Stomach (tissue), 9 donors: ENCODE measurements around the gene AKAP12. TPM values are rescaled to one million over a fixed set of nuclear protein-coding genes. Genes with fewer than 3 reads are reported as not detected.
A peak's percentile ranks its signal among the peaks of the same experiment; 100 is the strongest.

Source experiments
- DNase-seq, 2 donors: peaks; one replicate each; pipeline versions ENCODE4 v3.0.0 to v3.0.0-alpha.2; 2013 to 2019
- H3K27ac ChIP-seq, 5 donors: fragments of 200-600 bp in 4 of 5; sonication (generic) in 4 of 5; one replicate each; pipeline ENCODE4 v1.5.1; 2013 to 2019; ENCODE audit warnings: mild to moderate bottlenecking in 1 of 5, moderate library complexity in 1 of 5
- H3K27me3 ChIP-seq, 3 donors: fragments of 200-600 bp; sonication (generic); one replicate each; pipeline ENCODE4 v1.5.1; 2017 to 2019; ENCODE audit warnings: mixed run types in 1 of 3
- H3K36me3 ChIP-seq, 4 donors: fragments of 200-600 bp; sonication (generic); 1 replicate in 3 of 4; 2 replicates in 1 of 4; pipeline ENCODE4 v1.5.1; 2016 to 2019
- H3K4me1 ChIP-seq, 4 donors: fragments of 200-600 bp; sonication (generic); one replicate each; pipeline ENCODE4 v1.5.1; 2016 to 2019
- H3K4me3 ChIP-seq, 4 donors: fragments of 200-600 bp; sonication (generic) in 3 of 4; one replicate each; pipeline ENCODE4 v1.5.1; 2016 to 2019; ENCODE audit warnings: mild to moderate bottlenecking in 1 of 4
- H3K9me3 ChIP-seq, 4 donors: fragments of 200-600 bp; sonication (generic); one replicate each; pipeline ENCODE4 v1.5.1; 2016 to 2019
- EP300 ChIP-seq: sonication (generic); formaldehyde crosslinking; IDR thresholded peaks from one replicate; pipeline ENCODE4 v1.6.1; 2017; ENCODE audit warnings: antibody characterized with exemption
- POLR2A ChIP-seq, 4 donors: fragments of 450-650 bp; IDR thresholded peaks; one replicate each; pipeline ENCODE4 v1.6.1; 2016; ENCODE audit warnings: antibody characterized with exemption in 4 of 4, control low read depth in 2 of 4, mild to moderate bottlenecking in 1 of 4, moderate library complexity in 1 of 4
- POLR2AphosphoS5 ChIP-seq, 3 donors: sonication (generic); formaldehyde crosslinking; IDR thresholded peaks; one replicate each; pipeline ENCODE4 v1.6.1; 2016; ENCODE audit warnings: antibody characterized with exemption in 3 of 3
- WGBS, 5 donors: extraction: QIAGEN DNeasy Blood & Tissue Kit in 3 of 5; methylation state at CpG; one replicate each; pipeline versions ENCODE4 v1.1.5 to v1.1.7; 2013 to 2018; 5-methylcytosine and 5-hydroxymethylcytosine counted together
- intact Hi-C: fragments of 100-400 bp; cut with DNase I; formaldehyde crosslinking; loops from one replicate; pipeline ENCODE4 v1.15.1; 2023; ENCODE audit warnings: low total_unique reads
- polyA plus RNA-seq, 3 donors: library from polyadenylated mRNA; stranded (reverse); fragments of 200-250 nt; gene quantifications; one replicate each; pipeline ENCODE4 v1.2.3, GENCODE V29; 2013
- total RNA-seq, 5 donors: library from RNA; depleted of rRNA; stranded (reverse); fragments of >200 nt; gene quantifications; one replicate each; pipeline versions ENCODE4 v1.1.0 to v1.2.3, GENCODE V29; 2014 to 2016
- TF ChIP-seq, protein P1 (sequence below), 7 experiments: fragments of 450-650 bp in 4 of 7; fragments of 200-600 bp in 3 of 7; sonication (generic) in 3 of 7; IDR thresholded peaks; one replicate each; pipeline ENCODE4 v1.5.1; 2016 to 2019; ENCODE audit warnings: antibody characterized with exemption in 7 of 7, control low read depth in 2 of 7, mild to moderate bottlenecking in 1 of 7
- donor health status: healthy with polysubstance abuse.
- donor health status: Bipolar disorder and iron deficiency.
- donor health status: healthy.

AKAP12 gene
- total and polyA plus RNA-seq, 8 donors: 4.2 to 110 (median 35.0) TPM

DNA sequence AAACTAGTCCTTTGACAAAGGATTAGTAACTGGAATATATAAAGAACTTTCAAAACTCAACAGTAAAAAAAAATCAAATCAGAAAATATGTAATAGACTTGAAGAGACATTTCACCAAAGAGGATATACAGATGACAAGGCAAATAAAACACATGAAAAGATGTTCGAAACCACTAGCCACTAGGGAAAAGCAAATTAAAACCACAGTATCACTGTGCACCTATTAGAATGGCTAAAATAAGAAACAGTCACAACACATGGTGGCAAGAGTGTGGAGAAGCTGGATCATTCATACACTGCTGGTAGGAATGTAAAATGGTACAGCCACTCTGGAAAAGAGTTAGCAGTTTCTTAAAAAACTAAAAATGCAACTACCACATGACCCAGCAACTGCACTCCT, 136.7 kb downstream of the AKAP12 start:
- Histone ChIP-seq H3K36me3 (peaks cover 2 to 18% (median 15%) of the 10 kb centered on the region in 4 donors), H3K27me3 (no peaks in the 10 kb centered on the region), H3K4me3 (no peak overlapping the region), H3K4me1 (peaks cover 0 to 21% (median 12%) of the 10 kb centered on the region in 4 donors), H3K27ac (no peak overlapping the region), H3K9me3 (no peaks in the 10 kb centered on the region)
- intact Hi-C loops: no loop called here
- TF ChIP-seq, protein P1, sequence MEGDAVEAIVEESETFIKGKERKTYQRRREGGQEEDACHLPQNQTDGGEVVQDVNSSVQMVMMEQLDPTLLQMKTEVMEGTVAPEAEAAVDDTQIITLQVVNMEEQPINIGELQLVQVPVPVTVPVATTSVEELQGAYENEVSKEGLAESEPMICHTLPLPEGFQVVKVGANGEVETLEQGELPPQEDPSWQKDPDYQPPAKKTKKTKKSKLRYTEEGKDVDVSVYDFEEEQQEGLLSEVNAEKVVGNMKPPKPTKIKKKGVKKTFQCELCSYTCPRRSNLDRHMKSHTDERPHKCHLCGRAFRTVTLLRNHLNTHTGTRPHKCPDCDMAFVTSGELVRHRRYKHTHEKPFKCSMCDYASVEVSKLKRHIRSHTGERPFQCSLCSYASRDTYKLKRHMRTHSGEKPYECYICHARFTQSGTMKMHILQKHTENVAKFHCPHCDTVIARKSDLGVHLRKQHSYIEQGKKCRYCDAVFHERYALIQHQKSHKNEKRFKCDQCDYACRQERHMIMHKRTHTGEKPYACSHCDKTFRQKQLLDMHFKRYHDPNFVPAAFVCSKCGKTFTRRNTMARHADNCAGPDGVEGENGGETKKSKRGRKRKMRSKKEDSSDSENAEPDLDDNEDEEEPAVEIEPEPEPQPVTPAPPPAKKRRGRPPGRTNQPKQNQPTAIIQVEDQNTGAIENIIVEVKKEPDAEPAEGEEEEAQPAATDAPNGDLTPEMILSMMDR (IDR thresholded peaks at IDR 0.05): no peak
- no peak for TF ChIP-seq EP300
- TF ChIP-seq POLR2A (IDR thresholded peaks at IDR 0.05): no peak
- TF ChIP-seq POLR2AphosphoS5 (IDR thresholded peaks at IDR 0.05): no peak
- WGBS, 5 donors: 81 to 91% (median 82%) methylated on average over 1 of the region's 1 CpG
- no peak for DNase-seq

- no peaks in the 10 kb centered on the region for H3K27me3 ChIP-seq
- TF ChIP-seq, protein P1 (IDR thresholded peaks at IDR 0.05): no peak
- TF ChIP-seq EP300: no peak
- no peaks in the 10 kb centered on the region for H3K9me3 ChIP-seq
- peaks cover 0 to 21% (median 12%) of the 10 kb centered on the region in 4 donors for H3K4me1 ChIP-seq
- intact Hi-C loops: no loop called here
- H3K36me3 ChIP-seq: peaks cover 0 to 11% (median 8%) of the 10 kb centered on the region in 4 donors
- H3K4me3 ChIP-seq: no peak overlapping the region
- 67 to 85% (median 79%) methylated on average over 3 of the region's 3 CpGs for WGBS, 5 donors
- no peak overlapping the region for H3K27ac ChIP-seq
- DNase-seq: no peak
Measured at GRCh38 chr6:151377095-151377494, 137.3 kb downstream of the AKAP12 start.

GRCh38 chr6:151379933-151380847, 140.4 kb downstream of the AKAP12 start:
- 73 to 89% (median 84%) methylated on average over 14 of the region's 14 CpGs for WGBS, 5 donors
- intact Hi-C loops: no loop called here
- Histone ChIP-seq H3K36me3 (peaks cover 0 to 4% (median 0%) of the 10 kb centered on the region in 4 donors), H3K9me3 (no peaks in the 10 kb centered on the region), H3K27ac (peak overlapping the region; percentile 2 to 65 (median 46)), H3K4me1 (peaks cover 0 to 26% (median 14%) of the 10 kb centered on the region in 4 donors), H3K27me3 (no peaks in the 10 kb centered on the region), H3K4me3 (peak overlapping the region in 1 of 4 donors; percentile 1)
- TF ChIP-seq EP300: no peak
- TF ChIP-seq, protein P1 (IDR thresholded peaks at IDR 0.05): no peak
- no peak for TF ChIP-seq POLR2A (IDR thresholded peaks at IDR 0.05)
- TF ChIP-seq POLR2AphosphoS5 (IDR thresholded peaks at IDR 0.05): no peak
- DNase-seq: no peak

DNA sequence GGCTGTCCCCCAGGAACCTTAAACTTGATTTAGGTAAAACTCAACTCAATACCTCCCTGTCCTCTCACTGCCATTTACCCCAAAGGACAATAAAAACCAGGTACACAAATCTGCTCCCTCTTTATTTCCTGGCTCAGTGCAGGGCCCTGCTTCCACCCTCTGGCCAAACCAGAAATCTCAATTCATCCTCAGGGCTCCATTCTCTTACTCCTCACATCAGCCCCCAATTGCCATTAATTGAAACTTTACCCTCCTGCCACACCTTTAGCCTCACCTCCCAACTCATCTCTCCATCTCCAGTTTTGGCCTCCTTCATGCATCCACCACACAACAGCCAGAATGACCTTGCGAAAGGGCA, 141.1 kb downstream of the AKAP12 start:
- peak overlapping the region in 3 of 5 donors; percentile 41 to 65 (median 46) for H3K27ac ChIP-seq
- H3K36me3 ChIP-seq: peaks cover 0 to 4% (median 0%) of the 10 kb centered on the region in 4 donors
- TF ChIP-seq POLR2AphosphoS5 (IDR thresholded peaks at IDR 0.05) (no peak), EP300 (no peak), POLR2A (IDR thresholded peaks at IDR 0.05) (no peak)
- TF ChIP-seq, protein P1 (IDR thresholded peaks at IDR 0.05): no peak
- no peaks in the 10 kb centered on the region for H3K27me3 ChIP-seq
- intact Hi-C loops: no loop called here
- peaks cover 0 to 32% (median 16%) of the 10 kb centered on the region in 4 donors for H3K4me1 ChIP-seq
- no peak overlapping the region for H3K4me3 ChIP-seq
- DNase-seq: no peak
- WGBS, 5 donors: 96 to 100% (median 100%) methylated on average over 1 of the region's 1 CpG
- no peaks in the 10 kb centered on the region for H3K9me3 ChIP-seq
